T47D (cell line): ENCODE measurements around the gene TRIM74.
"Not testable (repeated sequence)": the region's sequence is repeated elsewhere in the genome, so short reads cannot be mapped to it uniquely, and the experiment has no call there.

Experiments
- DNase-seq, 2 experiments: peaks; one replicate each; pipeline versions ENCODE4 v3.0.0 to v3.0.0-alpha.2; 2011 to 2012; ENCODE audit warnings: low read depth in 1 of 2, low spot score in 1 of 2
- in situ Hi-C: cut with HindIII; loops from 2 replicates; pipeline ENCODE4 v1.10.0; 2016; ENCODE audit warnings: low sequenced_read_pairs, low pct_unique_long_range_greater_than_20kb

Gene TRIM74

DNA sequence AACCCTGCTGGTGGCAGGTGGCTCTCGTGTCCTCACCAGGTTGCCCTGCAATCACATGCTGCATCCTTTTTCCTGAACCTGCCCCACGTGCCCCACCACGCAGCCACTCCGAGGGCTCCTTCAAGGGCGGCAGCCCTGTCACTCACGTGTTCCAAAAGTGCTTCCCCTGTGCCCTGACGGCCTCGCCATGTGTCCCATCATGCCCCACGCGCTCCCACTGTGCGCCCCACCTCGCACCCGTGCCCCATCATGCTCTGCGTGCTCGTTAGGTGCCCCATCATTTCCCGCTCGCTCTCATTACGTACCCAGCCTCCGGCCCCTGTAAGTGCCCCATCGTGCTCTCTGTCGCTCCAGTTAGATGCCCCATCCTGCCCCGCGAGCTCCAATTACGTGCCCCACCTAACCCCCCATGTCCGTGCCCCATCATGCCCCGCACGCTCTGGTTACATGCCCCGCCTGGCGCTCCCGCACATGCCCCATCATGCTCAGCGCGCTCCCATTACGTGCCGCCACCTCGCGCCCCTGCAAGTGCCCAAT lies at the start of gene TRIM74:
Gene TRIM74, minus strand, starts transcription at position 487 of the 537 bp plus-strand sequence. CDS start 3,309 bp downstream, outside the sequence.
- in situ Hi-C loops, DNase-seq: not testable (repeated sequence)

DNA sequence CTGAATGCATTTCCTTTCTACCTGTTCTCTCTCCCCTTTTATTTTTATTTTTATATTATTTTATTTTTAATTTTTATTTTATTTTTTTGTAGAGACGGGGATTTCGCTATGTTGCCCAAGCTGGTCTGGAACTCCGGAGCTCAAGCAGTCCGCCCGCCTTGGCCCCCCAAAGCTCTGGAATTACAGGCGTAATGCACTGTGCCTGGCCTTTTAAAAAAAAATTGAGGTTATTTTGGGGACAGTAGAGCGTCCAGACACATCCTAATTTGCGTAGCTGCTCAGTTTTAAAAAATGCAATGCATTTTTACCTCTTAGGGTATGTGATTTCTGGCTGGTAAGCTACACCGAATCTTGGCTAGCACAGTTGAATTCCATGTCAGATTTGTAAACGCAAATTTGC lies 37.2 kb upstream of the TRIM74 start:
- DNase-seq, in situ Hi-C loops: not testable (repeated sequence)

DNA sequence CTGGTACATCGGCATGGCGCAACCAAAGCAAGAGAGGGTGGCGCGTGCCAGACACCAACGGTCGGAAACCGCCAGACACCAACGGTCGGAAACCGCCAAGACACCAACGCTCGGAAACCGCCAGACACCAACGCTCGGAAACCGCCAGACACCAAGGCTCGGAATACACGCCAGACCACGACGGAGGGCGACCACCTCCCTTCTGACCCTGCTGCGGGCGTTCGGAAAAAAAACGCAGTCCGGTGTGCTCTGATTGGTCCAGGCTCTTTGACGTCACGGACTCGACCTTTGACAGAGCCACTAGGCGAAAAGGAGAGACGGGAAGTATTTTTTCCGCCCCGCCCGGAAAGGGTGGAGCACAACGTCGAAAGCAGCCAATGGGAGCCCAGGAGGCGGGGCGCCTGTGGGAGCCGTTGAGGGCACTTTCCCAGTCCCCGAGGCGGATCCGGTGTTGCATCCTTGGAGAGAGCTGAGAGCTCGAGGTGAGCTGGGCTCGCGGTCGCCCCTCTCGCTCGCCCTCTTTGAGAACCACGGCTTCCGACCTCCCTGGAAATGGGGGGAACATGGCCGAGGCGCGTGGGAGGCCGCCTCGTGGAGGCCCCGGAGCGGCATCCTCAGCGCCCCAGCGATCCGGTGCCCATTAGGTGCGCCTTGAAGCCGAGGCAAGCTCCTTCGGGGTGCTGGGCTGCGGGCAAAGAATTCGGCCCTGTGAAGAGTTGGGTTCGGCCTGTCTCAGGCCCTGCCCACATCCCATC lies 36.6 kb upstream of the TRIM74 start:
- in situ Hi-C loops, result not testable (repeated sequence)
- DNase-seq, result peak in 1 of 2 experiments; percentile 96

DNA sequence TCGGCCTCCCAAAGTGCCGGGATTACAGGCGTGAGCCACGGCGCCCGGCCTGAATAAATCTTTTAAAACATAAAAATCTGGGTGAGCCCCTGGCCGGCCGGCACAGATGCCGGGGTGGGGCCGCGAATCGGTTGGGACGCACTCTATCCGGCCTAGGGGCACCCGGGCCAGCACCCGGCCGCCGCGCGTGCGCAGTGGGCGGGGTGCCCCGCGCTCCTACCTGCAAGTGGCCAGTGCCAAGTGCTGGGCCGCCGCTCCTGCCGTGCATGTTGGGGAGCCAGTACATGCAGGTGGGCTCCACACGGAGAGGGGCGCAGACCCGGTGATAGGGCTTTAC lies 36.1 kb upstream of the TRIM74 start:
- DNase-seq, in situ Hi-C loops: not testable (repeated sequence)

DNA sequence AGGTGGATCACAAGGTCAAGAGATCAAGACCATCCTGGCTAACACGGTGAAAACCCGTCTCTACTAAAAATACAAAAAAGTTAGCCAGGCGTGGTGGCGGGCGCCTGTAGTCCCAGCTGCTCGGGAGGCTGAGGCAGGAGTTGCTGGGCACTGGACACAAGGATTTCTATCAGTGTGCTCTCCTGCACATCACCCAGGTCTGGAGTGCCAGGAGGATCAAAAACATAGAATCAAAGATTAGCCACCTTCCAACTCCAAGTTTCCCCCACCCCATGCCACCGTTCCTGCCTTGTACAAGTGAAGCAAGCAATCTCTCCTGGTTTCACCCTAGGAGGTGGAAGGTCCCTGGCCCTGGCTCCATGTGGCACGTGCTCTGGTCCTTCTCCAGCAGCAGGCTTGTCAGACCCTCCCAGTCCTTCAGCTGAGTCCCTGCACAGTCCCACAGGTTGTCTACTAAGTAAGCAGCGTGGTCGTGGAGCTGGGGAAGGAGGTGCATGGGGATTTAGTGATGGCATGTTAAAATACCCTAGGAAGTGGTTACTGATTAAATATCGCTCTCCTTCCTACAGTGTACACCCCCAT lies 28.7 kb upstream of the TRIM74 start:
- DNase-seq, in situ Hi-C loops: not testable (repeated sequence)

DNA sequence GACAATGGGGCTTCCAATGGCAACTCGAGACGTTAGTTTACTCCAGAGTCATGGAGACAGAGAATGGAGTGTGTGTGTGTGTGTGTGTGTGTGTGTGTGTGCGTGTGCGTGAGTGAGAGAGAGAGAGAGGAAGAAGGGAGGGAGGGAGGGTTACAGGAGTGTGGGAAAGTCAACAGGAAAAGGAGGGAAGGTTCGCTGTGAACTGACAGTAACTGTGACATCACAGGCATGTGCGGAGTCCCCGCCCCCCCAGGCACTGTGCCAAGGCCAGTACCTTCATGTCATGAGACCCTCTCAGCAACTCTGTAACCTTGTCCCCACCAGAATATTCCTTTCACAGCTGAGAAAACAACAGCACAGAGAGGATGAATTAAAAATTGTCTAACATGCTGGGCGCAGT lies 28.2 kb upstream of the TRIM74 start:
- in situ Hi-C loops, DNase-seq: not testable (repeated sequence)

DNA sequence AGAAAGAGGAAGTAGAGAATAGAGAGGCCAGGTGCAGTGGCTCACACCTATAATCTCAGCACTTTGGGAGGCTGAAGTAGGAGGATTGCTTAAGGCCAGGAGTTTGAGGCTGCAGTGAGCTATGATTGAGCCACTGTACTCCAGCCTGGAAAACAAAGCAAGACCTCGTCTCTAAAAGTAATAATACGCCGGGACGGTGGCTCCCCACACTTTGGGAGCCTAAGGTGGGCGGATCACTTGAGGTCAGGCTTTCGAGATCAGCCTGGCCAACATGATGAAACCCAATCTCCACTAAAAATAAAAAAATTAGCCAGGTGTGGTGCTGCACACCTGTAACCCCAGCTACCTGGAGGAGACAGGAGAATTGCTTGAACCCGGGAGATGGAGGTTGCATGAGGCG lies 26.2 kb upstream of the TRIM74 start:
- in situ Hi-C loops, DNase-seq: not testable (repeated sequence)

DNA sequence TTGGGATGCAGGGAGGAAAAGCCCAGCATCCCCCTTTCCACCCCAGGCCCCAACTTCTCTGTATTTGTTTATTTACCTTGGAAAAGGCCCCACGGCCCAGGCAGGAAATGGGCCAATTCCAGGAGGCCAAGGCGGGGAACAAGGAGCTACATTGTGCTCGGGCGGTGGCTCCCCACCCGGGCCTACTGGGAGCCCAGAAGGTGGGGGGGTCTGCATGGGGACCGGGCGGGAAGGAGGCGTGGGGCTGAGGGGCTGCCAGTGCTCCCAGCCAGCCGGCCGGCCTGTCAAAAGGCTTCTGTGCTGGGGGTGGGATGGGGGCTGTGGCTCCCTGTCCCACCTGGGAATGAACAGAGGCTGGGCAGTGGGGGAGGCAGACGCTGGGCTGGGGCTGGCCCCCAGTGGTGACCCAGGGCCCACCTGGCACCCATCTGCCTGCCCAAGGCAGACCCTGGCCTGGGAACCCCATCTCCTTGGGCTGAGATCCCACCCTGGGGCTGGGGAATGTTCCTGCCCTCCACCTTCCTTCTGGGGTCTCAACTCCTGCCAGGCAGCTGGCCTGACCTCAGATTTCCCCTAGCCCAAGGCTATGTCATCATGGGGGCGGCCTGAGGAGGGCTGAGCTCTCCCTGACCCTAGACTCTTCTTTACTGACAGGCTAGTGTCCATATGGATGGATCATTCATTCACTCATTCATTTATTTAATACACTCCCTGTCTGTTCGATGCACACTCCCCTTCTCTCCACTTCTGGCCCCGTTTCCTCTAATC lies 21.1 kb upstream of the TRIM74 start:
- DNase-seq, in situ Hi-C loops: not testable (repeated sequence)

DNA sequence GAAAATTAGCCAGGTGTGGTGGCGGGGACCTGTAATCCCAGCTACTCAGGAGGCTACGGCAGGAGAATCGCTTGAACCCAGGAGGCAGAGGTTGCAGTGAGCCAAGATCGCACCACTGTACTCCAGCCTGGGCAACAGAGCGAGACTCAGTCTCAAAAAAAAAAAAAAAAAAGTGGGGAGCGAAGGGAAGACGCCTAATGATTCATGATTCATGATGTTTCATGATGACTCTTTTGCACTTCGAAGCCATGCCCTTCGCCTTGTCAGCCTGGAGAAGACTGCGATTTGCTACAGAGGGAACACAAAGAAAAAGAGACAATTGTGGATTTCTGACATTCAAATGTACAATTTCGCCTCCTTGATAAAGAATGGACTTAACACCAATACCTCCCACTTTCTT lies 12.8 kb upstream of the TRIM74 start:
- DNase-seq, in situ Hi-C loops: not testable (repeated sequence)

DNA sequence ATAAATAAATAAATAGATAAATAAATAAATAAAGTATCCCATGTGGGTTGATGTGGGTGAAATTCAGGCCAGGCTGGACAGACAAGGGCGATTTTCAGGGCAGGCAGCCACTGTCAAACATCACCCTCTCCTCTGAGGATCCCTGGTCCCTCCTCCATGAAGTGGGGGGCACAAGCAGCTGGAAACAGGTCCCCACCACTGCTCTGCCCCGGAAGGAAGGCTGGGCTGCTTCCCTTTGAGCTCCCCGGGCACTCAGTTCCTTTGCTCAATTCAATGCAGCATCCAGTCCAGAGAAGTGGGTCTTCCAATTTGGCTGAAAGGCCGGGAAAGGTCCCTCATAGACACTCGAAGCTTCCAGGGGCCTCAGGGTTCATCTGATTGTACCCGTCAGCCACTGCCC lies 11.1 kb upstream of the TRIM74 start:
- DNase-seq, in situ Hi-C loops: not testable (repeated sequence)

DNA sequence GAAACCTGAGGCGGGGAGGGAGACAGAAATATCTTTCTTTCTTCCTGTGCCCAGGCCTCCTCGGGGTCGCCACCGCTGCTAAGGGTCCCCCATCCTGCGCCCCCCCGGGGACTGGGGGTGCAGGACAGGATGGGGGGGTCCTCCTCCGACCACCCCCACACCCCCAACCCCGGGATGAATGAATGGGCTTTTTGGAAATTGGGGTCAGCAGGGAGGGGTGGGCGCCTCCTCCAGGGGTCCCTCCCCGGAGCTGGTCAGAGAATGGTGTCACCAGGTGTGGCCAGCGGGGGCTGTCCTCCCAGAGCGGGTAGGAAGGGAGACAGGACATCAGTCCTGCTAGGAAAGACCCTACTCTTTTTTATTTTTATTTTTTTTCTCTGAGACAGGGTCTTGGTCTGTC lies 7.2 kb upstream of the TRIM74 start:
- DNase-seq, in situ Hi-C loops: not testable (repeated sequence)

DNA sequence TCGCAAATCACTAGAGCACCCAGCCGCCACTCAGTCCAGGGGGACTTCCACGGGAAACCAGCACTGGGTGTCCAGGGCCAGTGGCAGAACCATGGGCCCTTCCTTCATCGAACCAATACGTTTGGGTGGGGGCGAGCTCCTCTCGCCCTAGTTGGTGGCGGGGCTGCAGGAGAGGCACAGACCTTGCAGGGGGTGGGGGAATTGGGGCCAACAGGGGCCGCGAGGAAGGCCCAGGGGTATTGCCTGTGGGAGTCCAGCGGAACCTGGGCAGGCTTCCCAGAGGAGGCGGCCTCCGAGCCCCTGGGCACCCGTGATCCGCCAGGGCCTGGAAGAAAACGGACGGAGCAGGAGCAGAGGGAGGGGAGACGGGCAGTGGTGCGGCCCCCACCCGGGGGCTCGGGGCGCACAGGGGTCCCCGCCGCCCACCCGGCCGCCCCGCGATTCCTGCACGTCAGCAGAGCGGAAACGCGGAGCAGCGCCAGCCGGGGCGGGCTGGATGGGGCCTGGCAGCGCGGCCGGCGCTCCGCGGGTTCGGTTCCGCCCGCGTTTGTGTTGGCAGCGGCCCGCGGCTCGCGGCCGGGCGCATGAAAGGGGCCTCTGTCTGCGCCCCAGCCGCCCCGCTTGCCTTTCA lies 6.5 kb upstream of the TRIM74 start:
- DNase-seq, in situ Hi-C loops: not testable (repeated sequence)

DNA sequence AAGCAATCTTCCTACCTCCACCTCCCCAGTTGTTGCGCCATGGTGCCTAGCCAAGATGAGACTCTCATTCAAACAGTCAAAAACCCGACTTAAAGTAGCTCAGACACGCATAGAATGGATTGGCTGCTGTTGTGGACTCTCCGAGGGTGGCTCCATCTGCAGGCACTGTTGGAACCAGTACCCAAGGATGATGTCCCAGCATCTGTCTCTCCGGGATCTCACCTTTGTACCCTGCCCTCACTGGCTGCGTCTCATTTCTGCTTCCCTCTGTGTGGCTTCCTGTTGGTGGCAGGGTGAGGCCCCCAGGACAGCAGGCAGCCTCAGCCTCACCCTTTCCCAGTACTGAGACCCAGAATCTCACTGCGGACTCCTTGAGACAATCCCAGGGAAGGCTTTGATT lies 5.5 kb upstream of the TRIM74 start:
- in situ Hi-C loops, result not testable (repeated sequence)

DNA sequence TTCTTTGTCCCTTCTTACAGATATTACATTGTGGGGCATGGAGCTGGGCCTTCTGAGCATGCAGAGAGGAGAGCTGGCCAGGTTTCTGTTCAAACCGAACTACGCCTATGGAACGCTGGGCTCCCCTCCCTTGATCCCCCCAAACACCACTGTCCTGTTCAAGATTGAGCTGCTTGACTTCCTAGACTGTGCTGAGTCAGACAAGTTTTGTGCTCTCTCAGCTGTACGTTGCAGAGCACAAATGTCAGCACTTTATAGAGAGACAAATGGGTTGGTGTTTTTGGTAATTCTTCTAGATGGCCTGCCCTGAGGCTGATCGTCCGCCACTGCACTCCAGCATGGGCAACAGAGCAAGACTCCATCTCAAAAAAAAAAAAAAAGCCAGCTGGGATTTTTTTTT lies 2.2 kb upstream of the TRIM74 start:
- in situ Hi-C loops, DNase-seq: not testable (repeated sequence)

More for the DNA sequence above, 5.5 kb upstream of the TRIM74 start:
- not testable (repeated sequence) for DNase-seq

DNA sequence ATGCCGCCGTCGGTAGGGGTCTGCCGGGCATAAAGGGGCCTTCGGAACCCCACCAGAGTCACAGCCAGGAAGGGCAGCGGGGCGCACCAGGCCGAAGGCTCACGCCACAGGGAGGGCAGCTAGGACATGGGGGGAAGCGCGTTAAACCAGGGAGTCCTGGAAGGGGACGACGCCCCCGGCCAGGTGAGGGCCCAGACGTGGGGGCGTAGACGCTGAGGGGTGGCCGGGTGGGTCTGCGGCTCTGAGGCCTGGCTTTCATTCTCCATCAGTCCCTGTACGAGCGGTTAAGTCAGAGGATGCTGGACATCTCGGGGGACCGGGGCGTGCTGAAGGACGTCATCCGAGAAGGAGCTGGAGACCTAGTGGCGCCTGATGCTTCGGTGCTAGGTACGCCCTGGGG lies 422 bp upstream of the TRIM74 start:
- in situ Hi-C loops, result not testable (repeated sequence)

DNA sequence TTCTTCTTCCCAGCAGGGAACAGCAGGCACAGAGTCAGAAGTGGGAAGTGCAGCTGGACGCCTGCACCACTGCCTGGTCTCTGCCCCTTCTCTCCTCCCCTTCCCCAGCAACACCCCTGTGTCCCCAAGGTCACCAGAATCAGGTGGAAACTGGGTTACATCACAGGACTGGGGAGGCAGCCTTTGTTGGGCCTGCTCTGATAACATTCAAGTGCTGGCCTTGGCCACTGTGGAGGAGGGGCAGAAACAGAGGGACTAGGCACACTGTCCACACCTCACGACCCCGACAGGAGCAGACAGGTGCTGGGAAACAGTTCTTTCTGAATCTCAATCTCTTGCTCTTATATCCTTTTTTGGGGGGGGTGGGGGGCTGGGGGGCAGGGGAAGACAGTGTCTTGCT lies 2.4 kb downstream of the TRIM74 start:
- in situ Hi-C loops, DNase-seq: not testable (repeated sequence)

More for the DNA sequence above, 422 bp upstream of the TRIM74 start:
- not testable (repeated sequence) for DNase-seq

DNA sequence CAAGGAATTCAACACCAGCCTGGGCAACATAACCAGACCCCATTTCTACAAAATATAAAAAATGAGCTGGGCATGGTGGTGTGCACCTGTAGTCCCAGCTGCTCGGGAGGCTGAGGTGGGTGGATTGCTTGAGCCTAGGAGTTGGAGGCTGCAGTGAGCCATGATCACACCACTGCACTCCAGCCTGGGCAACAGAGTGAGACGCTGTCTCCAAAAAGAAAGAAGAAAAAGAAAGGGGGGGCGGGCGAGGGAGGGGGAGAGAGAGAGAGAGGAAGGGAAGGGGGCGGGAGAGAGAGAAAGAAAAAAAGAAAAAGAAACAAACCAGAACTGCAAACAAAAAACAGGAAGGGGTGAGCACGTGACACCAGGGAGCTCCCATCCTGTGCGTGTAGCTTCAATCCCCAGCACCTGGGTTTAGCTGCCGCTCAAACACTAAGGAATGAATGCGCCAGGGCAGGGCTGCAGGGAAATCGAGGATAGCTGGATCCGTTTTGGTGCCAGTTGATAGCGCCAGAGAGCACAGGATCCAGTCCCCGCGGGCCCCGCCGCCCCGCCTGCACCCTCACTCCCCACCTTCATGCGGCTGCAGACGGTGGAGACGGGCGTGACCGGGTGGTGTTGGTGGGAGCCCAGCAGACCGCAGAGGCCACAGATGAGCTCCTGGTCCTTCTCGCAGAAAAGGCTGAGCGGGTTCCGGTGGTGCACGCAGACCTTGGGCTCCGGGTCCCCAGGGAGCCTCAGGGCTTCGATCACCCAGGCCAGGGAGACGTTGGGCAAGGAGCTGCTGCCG lies 3.9 kb downstream of the TRIM74 start:
- in situ Hi-C loops, DNase-seq: not testable (repeated sequence)
